Memory B cell (primary cell): ENCODE measurements around the gene PLXNA2.

Source experiments
- ATAC-seq: fragments of 150-1000 bp; cut with Tn5 transposase; 2 replicates; pipeline ENCODE4 v1.10.0; 2021; ENCODE audit warnings: low read depth, mild to moderate bottlenecking, moderate library complexity
- DNase-seq, 2 donors: peaks; one replicate each; pipeline ENCODE4 v3.0.0; 2022; ENCODE audit warnings: low spot score in 2 of 2
- H3K27ac Mint-ChIP-seq: one replicate; pipeline ENCODE4 v1.8.0; 2022; ENCODE audit warnings: mild to moderate bottlenecking, moderate library complexity, mixed read lengths
- H3K27me3 Mint-ChIP-seq: one replicate; pipeline ENCODE4 v1.8.0; 2022; ENCODE audit warnings: mixed read lengths
- H3K36me3 Mint-ChIP-seq: one replicate; pipeline ENCODE4 v1.8.0; 2022; ENCODE audit warnings: mild to moderate bottlenecking, mixed read lengths
- H3K4me1 Mint-ChIP-seq: one replicate; pipeline ENCODE4 v1.8.0; 2022; ENCODE audit warnings: mixed read lengths
- H3K4me3 Mint-ChIP-seq: one replicate; pipeline ENCODE4 v1.8.0; 2022; ENCODE audit warnings: mild to moderate bottlenecking, moderate library complexity, mixed read lengths
- H3K9me3 Mint-ChIP-seq: one replicate; pipeline ENCODE4 v1.8.0; 2022; ENCODE audit warnings: mixed read lengths

Gene PLXNA2

GRCh38 chr1:208103597-208104513, 140.3 kb downstream of the PLXNA2 start:
- Mint-ChIP-seq H3K27me3 (peaks cover 9% of the 10 kb centered on the region), H3K4me1 (no peaks in the 10 kb centered on the region), H3K27ac (no peak overlapping the region), H3K4me3 (no peak overlapping the region), H3K36me3 (no peaks in the 10 kb centered on the region), H3K9me3 (no peaks in the 10 kb centered on the region)
- DNase-seq (no peak), ATAC-seq (no peak)

- H3K27ac Mint-ChIP-seq, result no peak overlapping the region
- H3K9me3 Mint-ChIP-seq, result no peaks in the 10 kb centered on the region
- no peak overlapping the region for H3K4me3 Mint-ChIP-seq
- ATAC-seq (no peak), DNase-seq (no peak)
- H3K27me3 Mint-ChIP-seq, result peaks cover 7% of the 10 kb centered on the region
- no peaks in the 10 kb centered on the region for H3K4me1 Mint-ChIP-seq
- no peaks in the 10 kb centered on the region for H3K36me3 Mint-ChIP-seq
These were observed 142.3 kb downstream of the PLXNA2 start for GRCh38 chr1:208101661-208102431.

GRCh38 chr1:208100906-208101305, 143.3 kb downstream of the PLXNA2 start:
- H3K27ac Mint-ChIP-seq, result no peak overlapping the region
- DNase-seq, result no peak
- ATAC-seq, result no peak
- no peaks in the 10 kb centered on the region for H3K4me1 Mint-ChIP-seq
- no peaks in the 10 kb centered on the region for H3K36me3 Mint-ChIP-seq
- no peak overlapping the region for H3K4me3 Mint-ChIP-seq
- peaks cover 7% of the 10 kb centered on the region for H3K27me3 Mint-ChIP-seq
- no peaks in the 10 kb centered on the region for H3K9me3 Mint-ChIP-seq

GRCh38 chr1:208100106-208100505, 144.1 kb downstream of the PLXNA2 start:
- DNase-seq (no peak), ATAC-seq (no peak)
- Mint-ChIP-seq H3K4me1 (no peaks in the 10 kb centered on the region), H3K9me3 (no peaks in the 10 kb centered on the region), H3K27ac (no peak overlapping the region), H3K27me3 (peaks cover 7% of the 10 kb centered on the region), H3K4me3 (no peak overlapping the region), H3K36me3 (no peaks in the 10 kb centered on the region)

DNA sequence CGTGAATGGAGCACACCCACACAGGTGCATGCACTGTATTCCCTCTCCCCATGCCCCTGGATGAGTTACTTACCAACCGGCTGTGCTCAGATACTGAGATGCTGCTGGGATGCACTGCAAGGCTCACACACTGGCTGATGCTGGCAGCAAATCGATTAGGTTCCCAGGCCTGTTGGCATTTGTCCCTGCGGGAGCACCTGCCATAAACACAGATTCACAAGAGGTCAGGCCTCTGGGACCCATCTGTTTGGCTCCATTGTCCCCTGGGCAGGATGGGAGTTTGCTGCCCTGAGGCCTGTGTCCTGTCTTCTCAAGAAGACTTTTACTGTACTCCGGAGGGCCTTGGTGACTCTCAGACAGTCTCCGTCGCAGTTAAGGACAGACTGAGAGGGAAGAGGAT, 145.4 kb downstream of the PLXNA2 start:
- Mint-ChIP-seq H3K9me3 (no peaks in the 10 kb centered on the region), H3K4me3 (no peak overlapping the region), H3K36me3 (no peaks in the 10 kb centered on the region), H3K27me3 (peaks cover 3% of the 10 kb centered on the region), H3K27ac (no peak overlapping the region), H3K4me1 (no peaks in the 10 kb centered on the region)
- DNase-seq (no peak), ATAC-seq (no peak)

DNA sequence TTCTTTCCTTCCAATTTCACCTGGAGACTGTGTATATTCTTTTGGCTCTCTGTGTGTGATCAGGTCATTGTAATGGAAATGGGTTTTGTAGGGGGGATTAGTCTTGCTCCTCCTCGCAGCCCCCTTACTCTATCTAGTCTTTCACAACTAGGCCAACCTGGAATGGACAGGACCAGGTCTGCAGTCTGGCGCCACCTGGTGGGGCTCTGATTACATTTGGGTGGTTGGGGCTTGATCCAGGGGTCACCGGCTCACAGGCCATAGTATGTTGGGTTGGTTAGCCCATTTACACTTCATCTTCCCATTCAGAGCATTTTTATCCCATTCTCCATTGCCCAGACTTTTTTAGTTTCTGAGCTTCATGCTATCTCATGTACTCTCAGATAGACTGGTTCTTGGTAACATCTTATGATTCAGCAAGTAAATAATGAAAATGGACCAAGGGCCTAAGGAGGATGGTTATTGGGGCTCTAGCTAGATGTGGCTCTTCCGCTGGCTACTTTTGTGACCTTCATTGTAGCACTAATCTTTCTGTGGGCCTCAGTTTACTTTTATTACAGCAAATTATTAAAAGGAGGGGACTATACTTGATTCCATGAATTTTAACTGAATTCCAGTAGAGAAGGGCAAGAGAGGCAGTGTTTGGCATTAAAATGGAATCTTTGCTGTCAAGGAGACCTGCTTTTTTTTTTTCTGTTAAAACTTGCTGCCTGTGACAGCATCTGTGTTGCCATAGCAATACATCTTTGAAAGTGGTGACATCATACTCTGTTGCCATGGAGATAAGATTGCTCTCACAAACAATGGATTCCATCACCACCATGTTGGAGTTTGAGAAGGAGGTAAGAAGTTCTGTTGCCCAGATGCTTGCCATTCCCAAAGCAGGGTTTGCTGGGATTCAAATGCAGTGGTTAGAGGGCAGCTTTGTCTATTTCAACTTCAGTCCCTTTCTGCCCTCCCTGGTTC, 150.1 kb downstream of the PLXNA2 start:
- peak; percentile 39 for ATAC-seq
- no peaks in the 10 kb centered on the region for H3K9me3 Mint-ChIP-seq
- H3K27ac Mint-ChIP-seq, result no peak overlapping the region
- no peak overlapping the region for H3K4me3 Mint-ChIP-seq
- no peaks in the 10 kb centered on the region for H3K4me1 Mint-ChIP-seq
- no peaks in the 10 kb centered on the region for H3K27me3 Mint-ChIP-seq
- DNase-seq, result peak; percentile 14 to 42
- H3K36me3 Mint-ChIP-seq, result no peaks in the 10 kb centered on the region

- no peak overlapping the region for H3K4me3 Mint-ChIP-seq
These were observed 151.1 kb downstream of the PLXNA2 start for GRCh38 chr1:208093046-208093445.

GRCh38 chr1:208090388-208091301, 153.5 kb downstream of the PLXNA2 start:
- Mint-ChIP-seq H3K27ac (no peak overlapping the region), H3K27me3 (no peaks in the 10 kb centered on the region), H3K4me1 (peaks cover 8% of the 10 kb centered on the region), H3K36me3 (no peaks in the 10 kb centered on the region), H3K9me3 (no peaks in the 10 kb centered on the region), H3K4me3 (no peak overlapping the region)
- no peak for DNase-seq
- ATAC-seq, result no peak

More at GRCh38 chr1:208093046-208093445, 151.1 kb downstream of the PLXNA2 start:
- Mint-ChIP-seq H3K9me3 (no peaks in the 10 kb centered on the region), H3K36me3 (no peaks in the 10 kb centered on the region), H3K4me1 (no peaks in the 10 kb centered on the region), H3K27ac (no peak overlapping the region), H3K27me3 (no peaks in the 10 kb centered on the region)
- no peak for DNase-seq
- no peak for ATAC-seq

GRCh38 chr1:208089761-208090370, 154.3 kb downstream of the PLXNA2 start:
- Mint-ChIP-seq H3K9me3 (no peaks in the 10 kb centered on the region), H3K27me3 (no peaks in the 10 kb centered on the region), H3K4me3 (no peak overlapping the region), H3K4me1 (peaks cover 8% of the 10 kb centered on the region), H3K27ac (no peak overlapping the region), H3K36me3 (no peaks in the 10 kb centered on the region)
- no peak for ATAC-seq
- no peak for DNase-seq

DNA sequence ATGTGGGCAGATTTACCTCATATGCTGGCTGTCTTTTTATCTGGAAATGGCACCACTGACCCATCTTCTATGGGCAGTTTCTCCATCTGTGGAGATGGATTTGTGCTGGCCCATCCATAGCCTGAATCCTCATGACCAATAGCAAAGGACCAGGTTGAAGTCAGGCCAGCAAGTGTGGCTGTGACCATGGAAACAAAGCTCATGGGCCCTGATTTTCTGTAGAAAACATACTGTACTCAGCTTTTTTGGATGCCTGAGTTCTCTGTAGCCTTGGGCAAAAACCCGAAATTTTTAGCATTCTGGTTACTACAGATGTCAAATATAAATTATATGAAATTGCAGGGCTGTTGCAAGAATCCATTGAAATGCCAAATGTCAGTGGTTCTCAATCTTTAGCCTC, 155.0 kb downstream of the PLXNA2 start:
- Mint-ChIP-seq H3K36me3 (no peaks in the 10 kb centered on the region), H3K27me3 (no peaks in the 10 kb centered on the region), H3K9me3 (no peaks in the 10 kb centered on the region), H3K27ac (no peak overlapping the region), H3K4me3 (no peak overlapping the region), H3K4me1 (peaks cover 8% of the 10 kb centered on the region)
- no peak for DNase-seq
- no peak for ATAC-seq

GRCh38 chr1:208088319-208088718, 155.9 kb downstream of the PLXNA2 start:
- no peaks in the 10 kb centered on the region for H3K36me3 Mint-ChIP-seq
- H3K4me1 Mint-ChIP-seq, result peaks cover 8% of the 10 kb centered on the region
- no peaks in the 10 kb centered on the region for H3K27me3 Mint-ChIP-seq
- ATAC-seq, result no peak
- H3K9me3 Mint-ChIP-seq, result no peaks in the 10 kb centered on the region
- no peak for DNase-seq
- H3K27ac Mint-ChIP-seq, result no peak overlapping the region
- H3K4me3 Mint-ChIP-seq, result no peak overlapping the region

GRCh38 chr1:208085655-208086515, 158.3 kb downstream of the PLXNA2 start:
- ATAC-seq (no peak), DNase-seq (no peak)
- peak overlapping the region; percentile 57 for H3K4me3 Mint-ChIP-seq
- H3K9me3 Mint-ChIP-seq, result no peaks in the 10 kb centered on the region
- no peaks in the 10 kb centered on the region for H3K36me3 Mint-ChIP-seq
- peaks cover 8% of the 10 kb centered on the region for H3K4me1 Mint-ChIP-seq
- H3K27ac Mint-ChIP-seq, result no peak overlapping the region
- H3K27me3 Mint-ChIP-seq, result peaks cover 4% of the 10 kb centered on the region
